NCI-H774 (cell line): ENCODE data around the gene RNF19B.
"Not testable (repeated sequence)": the region's sequence is repeated elsewhere in the genome, so short reads cannot be mapped to it uniquely, and the experiment has no call there.

Experiments
- DNase-seq: peaks from one replicate; lab custom pipeline; 2025; lab: John Stamatoyannopoulos, UW

The RNF19B gene

DNA sequence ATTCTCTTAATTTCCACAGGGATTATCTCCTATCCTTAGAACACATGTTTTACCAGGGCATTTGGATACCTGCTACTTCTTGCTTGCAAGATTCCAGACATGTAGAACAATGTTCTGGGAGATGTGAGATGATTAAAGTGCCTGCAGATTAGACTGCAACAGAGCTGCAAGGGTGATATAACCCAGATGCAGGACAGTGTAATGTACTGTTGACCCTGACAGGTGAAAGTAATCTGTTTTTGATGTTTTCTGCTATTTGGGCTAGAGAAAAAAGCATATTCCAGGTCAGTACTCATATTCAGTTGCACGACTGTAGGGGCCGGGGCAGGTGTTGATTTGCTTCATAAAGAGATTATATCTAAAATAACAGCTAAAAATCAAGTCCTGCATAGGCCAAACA is 36.3 kb downstream of the RNF19B start:
- no peak for DNase-seq

DNA sequence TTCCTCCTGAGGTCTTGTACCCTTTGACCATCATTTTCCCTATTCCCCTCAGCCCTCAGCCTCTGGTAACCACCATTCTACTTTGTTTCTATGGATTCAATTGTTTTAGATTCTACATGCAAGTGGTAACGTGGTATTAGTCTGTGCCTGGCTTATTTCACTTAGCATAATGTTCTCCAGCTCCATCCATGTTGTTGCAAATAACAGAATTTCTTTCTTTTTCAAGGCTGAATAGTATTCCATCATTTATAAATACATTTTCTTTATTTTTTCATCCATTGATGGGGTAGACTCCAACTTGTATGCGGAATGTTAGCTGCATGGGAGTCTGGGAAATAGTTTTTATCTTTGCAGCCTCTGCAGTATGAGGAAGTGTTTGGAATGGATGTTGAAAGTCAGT is 37.2 kb downstream of the RNF19B start:
- DNase-seq: no peak

DNA sequence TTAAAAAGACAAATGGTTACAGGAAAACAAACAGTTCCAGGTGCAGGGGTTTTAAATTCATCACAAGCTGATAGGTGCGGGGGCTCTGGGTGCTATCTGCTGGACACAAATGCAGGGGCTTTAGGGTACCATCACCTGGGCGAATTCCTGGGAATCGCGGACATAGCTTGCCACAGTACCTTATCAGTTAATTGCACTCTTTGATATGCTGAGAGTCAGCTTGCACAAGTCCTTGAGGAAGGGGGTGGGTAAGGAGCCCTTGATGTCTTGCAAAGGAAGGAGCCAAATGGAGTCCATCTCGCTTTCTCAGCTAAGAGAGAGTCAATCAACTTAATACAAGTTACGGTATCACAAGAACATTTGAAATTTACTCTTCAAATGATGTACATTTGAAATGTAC is 38.0 kb downstream of the RNF19B start:
- DNase-seq: no peak

DNA sequence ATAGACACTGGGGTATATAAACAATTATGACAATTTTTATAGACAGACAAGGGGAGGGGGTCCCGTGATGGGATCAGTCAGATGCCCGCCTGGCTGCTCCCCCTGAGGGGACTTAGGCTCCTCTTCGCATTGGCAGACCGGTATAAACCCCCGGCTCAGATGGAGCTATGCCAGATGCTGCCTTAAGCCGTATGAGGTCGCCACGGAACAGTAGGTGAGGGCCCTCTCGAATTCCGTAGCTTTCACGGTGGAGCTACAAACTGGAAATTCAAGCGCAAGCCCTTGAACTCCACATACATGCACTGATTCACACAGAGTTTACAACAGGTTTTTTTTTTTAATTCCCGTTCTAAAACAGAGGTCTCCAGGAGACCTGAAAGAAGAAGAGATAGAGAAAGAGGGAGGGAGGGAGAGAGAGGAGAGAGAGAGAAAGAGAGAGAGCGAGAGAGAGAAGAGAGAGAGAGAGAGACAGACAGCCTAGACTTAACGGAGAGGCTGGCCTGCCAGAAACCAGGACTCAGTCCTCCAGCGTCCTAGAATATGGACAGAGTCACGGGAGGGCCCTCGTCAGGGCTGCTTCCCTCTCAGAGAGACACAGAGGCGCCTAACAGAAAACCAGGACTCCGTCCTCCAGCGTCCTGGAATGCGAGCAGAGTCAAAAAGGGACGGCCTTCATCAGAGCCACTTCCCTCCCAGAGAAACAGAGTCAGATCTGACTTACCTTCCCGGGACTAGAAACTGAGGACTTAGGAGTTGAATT is 39.0 kb downstream of the RNF19B start:
- no peak for DNase-seq

DNA sequence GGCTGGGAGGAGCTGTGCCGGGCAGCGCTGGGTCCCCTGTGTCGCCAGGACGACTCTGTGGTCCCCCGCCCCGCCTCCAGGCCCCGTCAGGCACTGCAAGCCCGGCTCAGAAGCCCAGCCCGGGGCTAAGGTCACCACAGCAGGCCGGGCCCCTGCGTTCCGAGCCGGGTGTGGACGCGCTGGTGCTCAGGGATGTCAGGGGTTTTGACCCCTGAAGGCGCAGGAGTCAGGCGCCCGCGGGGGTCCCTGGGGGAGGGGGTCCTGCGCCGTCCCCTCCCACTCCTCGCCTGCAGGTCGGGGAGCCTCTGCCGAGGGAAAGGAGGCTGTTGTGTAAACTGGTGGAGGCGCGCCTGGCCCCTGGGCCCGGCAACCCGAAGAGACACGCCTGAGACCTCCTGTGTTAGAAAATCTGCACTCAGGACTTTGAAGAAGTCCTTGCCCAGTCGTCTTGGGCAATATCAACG is 39.7 kb downstream of the RNF19B start:
- no peak for DNase-seq

DNA sequence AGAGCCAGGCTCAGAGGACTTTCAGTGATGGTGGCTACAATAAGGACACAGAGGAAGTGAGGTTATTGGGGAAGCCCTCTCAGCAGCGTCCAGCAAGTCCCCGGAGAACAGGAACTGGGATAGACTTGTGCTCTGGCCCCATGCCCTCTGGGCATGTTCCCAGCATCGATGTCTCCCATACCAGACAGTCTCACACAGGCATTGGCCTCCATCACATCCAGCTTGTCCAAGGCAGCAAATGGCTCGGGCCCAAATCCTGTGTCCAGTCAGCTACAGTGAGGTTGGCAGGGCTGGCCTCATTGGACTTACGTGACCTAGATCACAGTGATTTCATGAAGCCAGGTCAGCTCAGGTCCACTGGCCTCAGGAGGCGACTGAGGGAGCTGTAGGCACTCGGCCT is 43.8 kb downstream of the RNF19B start:
- no peak for DNase-seq

DNA sequence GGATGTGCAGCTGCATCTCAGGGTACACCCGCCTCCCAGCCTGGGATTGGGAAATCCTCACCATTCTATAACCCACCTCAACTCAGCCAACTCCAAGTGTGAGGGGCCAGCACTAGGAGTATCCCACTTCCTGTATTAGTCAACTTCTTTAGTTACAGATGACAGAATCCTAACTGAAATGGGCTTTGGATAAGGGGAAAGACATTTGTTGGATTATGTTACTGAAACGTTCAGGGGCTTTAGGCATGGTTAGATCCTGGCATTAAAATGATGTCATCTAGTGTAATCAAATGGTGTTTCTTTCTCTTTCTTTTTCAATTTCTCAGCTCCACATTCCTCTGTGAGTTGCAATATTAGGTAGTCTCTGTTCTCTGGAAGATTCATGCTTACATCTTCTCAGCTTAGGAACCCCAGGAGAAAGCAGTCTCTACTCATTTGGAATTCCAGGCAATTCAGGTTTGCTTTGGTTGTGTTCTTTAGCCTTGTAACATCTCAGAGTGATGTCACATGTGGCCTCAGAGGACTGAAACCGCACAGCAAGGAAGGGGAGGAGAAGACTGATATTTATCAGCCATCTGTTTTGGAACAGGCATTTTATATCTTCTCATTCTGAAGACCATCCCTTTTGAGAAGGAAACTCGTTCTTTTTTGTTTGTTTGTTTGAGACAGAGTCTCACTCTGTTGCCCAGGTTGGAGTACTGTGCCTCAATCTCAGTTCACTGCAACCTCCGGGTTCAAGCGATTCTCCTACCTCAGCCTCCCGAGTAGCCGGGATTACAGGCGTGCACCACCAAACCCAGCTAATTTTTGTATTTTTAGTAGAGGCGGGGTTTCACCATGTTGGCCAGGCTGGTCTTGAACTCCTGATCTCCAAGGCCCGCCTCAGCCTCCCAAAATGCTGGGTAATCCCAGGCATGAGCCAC is 44.5 kb downstream of the RNF19B start:
- DNase-seq: no peak

DNA sequence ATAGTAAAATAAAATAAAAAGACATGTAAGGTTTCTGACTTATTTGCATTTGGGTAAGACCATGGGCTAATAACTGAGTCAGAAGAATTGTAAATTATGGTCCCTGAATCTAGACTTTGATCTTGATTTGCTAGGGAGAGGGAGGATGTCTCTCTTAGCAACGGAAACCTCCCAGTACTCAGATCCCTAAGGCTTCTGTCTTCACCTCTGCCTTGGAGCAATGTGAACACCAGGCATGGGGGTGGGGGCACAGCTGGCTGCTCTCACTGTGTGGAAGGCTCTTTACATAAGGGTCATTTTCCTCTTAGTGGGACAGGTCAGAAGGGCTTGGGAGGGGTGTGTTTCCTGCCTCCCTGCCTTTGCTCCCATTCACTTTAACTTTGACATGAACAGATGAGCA is 46.4 kb downstream of the RNF19B start:
- DNase-seq: no peak

DNA sequence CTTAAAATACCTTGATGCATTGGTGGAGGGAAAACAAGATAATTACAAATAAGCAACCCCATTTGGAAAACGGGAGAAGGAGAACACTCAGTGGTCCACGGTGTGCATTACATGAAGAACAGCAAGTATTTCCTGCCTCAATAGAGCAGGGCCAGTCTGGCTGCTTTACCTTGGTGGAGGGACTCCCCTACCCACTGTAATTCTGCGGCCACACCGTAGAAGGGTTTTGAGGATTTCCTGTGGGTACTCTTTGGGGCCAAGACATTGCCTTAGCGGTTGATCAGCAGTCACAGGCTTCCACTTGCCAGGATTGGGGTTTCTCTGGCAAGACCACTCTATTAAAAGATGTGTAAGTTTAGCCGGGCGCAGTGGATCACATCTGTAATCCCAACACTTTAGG is 47.1 kb downstream of the RNF19B start:
- no peak for DNase-seq

DNA sequence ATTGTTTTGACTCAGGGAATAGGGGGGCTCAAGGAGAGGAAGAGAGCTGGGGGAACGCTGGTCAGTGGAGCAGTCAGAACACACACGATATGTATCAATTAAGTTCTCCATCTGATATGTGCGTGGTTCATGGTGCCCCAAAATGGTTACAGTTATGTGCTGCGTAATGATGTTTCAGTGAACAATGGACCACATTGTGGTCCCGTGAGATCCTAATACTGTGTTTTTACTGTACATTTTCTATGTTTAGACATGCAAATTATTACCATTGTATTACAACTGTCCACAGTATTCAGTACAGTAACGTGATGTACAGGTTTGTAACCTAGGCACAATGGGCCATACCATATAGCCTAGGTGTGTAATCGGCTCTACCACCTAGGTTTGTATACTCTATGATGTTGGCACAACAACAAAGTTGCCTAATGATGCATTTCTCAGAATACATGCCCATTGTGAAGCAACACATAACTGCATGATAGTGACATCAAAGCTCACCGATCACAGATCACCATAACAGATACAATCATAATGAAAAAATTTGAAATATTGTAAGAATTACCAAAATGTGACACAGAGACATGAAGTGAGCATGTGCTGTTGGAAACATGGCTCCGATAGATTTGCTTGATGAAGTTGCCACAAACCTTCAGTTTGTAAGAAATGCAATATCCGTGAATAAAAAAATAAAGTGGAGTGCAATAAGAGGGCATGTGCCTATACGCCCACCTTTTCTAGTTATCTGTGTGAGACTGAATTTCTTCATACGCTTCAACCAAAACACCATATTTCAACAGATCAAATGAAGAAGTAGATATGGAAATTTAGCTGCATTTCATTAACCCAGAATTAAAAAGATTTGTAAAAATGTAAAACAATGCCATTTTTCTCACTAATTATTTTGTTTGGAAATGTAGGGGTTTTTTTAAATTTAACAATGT is 48.6 kb downstream of the RNF19B start:
- no peak for DNase-seq

DNA sequence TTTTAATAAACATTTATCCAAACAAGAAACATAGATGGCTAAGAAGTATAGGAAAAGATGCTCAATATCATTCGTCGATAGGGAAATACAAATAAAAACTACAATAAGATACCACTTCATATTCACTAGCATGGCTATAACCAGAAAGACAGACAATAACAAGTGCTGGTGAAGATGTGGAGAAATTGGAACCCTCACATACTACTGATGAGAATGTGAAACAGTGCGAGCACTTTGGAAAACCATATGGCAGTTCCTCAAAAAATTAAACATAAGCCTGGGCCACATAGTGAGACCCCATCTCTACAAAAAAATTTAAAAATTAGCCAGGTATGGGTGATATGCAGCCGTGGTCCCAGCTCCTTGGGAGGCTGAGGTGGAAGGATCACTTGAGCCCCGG is 54.3 kb downstream of the RNF19B start:
- no peak for DNase-seq

DNA sequence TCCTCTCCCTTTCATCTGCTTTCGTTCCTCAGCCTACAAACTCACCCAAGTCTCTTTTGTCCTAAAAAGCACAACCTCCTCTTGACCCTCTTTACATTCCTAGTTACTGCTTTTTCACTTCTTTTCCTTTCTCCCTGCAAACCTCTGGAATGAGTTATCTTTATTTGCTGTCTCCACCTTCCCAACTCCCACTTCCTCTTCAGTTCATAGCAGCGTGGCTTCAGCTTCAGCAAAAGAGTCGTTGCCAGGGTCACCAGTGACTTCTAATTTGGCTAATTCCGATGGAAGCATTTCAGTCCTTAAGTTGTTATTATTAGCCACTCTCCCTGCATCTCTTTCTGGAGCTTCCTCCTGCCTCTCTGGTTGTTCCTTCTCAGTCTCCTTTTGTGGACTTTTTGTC is 57.2 kb downstream of the RNF19B start:
- no peak for DNase-seq

DNA sequence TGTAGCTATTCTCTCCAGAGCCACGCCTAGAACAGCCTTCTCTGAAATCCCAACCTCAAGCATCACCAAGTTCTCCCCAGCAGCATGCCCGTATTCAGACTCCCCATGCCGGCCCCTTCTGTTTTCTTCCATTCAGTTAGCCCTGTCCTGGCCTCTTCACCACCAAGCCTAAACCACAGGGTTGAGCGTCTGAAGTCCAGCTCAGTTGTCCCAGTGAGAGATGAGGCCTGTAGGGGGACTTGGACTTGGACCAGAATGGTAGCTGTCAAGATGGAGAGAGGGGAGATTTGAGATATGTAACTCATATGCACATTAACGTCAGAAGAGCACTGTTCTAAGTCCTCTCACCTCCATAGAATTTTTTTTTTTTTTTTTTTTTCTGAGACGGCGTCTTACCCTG is 58.0 kb downstream of the RNF19B start:
- no peak for DNase-seq

DNA sequence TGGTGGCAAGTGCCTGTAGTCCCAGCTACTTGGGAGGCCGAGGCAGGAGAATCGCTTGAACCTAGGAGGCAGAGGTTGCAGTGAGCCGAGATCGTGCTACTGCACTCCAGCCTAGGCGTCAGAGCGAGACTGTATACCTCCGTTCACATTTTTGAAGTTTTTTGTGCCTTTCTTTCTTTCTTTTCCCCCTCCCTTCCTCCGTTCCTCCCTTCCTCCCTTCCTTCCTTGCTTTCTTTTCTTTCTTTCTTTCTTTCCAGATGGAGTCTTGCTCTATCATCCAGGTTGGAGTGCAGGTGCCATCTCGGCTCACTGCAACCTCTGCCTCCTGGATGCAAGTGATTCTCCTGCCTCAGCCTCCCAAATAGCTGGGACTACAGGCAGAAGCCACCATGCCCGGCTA is 59.0 kb downstream of the RNF19B start:
- not testable (repeated sequence) for DNase-seq

DNA sequence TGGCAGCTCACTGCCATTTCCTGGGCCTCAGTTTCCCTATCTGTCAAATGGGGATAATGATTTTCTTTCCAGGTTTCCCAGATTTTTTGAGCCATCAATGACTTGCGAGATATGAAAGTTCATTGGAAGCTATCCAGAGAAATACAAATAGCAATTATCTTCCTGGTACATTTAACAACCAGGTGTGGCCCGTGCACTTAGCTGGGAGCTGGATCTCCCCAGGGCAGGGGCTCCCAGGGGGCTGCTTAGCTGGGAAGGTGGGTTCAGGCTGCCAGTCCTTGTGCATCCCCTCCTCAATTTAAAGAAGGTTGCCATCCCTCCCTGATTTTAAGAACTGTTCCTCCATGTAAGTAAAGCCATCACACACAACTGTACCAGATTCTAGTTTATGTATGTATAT is 59.8 kb downstream of the RNF19B start:
- no peak for DNase-seq

DNA sequence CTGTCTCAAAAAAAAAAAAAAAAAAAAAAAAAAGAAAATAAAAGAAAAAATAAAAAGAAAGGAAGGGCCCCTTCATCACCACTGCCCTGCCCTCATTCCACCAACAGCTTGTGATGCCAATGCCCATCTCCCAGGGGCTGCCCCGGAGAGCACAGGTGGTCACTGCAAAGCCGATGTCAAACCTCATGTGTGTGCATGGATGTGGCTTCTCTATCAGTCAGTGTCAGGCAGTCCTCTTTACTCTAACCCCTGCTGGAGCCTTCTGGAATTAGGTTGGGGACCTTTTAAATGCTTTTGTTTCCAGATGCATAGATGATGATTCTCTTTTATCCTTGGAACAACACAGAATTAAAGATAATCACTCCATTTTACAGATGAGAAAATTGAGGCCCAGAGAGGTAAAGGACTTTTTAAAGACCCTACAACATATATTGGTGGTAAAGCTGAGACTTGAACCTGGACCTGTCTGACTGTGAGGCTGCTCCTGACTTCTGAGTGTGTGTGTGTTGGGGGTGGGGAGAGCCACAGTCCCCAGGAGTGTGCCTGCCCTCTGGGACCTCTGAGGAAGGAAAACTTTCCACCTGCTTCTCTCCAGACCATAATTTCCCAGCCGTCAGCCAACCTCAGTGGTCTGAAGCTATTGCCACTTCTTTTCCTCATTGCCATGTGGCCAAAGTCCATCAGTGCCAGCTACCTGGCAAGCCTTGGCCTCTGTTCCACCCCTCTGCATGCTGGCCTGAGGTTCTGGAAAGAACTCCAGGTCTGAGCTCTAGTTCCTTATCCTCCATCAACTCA is 60.4 kb downstream of the RNF19B start:
- no peak for DNase-seq

DNA sequence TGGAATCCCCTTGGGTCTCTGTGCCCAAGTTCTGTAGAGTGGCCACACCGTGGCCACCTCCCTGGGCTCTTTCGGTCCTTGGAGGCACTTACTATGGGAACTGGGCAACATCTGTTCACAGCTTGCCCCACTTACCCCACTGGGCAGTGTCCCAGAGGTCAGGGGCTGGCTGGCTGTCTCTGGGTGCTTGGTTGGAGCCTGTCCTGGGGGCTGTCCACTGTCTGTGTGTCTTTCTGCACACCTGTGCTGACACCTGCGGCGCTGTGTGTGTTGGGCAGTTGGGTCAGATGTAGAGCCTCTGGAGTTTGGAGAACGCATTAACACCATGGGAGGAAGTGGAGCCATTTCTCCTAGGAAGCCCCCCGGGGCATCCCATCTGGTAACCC is 62.1 kb downstream of the RNF19B start:
- DNase-seq: no peak

DNA sequence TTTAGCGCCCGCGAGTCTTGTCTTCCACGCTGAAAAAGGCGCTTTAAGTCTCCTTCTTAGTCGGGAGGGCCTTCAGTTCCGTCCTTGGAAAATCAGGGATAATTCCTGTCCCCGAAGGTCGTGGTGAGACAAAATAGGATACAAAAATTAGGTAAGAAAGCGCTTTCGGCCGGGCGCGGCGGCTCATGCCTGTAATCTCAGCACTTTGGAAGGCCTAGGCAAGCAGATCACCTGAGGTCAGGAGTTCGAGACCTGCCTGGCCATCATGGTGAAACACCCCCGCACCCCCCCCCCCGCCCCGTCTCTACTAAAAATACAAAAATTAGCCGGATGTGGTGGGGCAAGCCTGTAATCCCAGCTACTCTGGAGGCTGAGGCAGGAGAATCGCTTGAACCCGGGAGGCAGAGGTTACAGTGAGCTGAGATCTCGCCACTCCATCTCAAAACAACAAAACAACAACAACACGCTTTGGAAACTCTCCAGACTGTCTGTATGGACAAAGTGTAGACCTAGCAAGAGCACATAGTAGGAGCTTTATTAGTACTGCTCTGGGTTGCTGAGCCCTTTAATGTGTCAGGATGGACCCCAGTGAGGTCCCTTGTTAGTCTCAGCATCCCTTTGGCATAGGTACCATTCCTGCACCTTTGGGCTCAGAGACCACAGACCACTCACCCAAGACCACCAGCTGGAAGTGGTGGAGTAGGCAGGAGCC is 62.6 kb downstream of the RNF19B start:
- DNase-seq: no peak

DNA sequence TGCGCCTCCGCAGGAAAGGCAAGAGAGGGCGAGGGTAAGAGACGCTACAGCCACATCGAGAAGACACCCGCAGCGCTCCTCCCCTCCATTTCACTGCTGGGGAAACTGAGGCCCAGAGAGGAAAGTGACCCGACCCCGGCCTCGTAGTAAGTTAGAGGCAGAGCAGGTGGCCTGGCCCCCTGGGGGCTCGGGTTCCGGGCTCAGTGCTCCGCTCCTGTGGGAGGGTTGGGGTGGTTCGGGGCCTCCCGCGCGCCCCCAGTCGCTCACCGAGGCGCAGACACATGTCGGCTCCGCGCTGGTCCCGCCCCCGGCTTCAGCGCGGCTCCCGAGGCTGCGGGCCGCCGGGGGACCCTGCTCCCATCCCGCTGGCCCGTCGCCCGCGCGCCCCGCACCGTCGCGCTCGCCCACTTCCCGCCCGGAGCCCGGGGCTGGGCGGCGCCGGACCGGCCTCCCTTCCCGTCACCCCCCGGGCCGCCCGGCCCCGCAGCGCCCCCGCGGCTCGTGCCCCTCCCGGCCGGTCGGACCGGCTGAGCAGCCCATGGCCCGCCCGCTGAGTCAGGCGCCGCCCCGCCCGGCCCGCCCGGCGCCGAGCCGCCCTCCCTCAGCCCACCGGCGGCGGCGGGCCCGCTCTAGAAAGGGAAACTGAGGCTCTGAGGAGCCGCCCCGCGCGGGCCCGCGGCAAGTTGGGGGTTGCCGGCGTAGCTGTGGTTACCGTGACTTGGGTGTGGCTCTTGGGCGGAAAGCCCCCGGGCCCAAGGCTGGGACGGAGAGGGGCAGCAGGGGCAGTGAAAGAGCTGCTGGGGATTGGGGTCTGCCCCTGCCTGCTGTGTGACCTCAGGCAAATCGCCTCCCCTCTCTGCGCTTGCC is 63.4 kb downstream of the RNF19B start, which contains the start of gene TMEM54:
Gene TMEM54 (minus strand): TSS at position 434 of the 867 bp plus-strand sequence. CDS start 151 bp downstream, at position 283.
- peak; percentile 73 for DNase-seq
